B cell (primary cell): ENCODE results near the gene DPH3. TPM values are rescaled to one million over a fixed set of nuclear protein-coding genes. Genes with fewer than 3 reads are reported as not detected.

Experiments used
- ATAC-seq: fragments of 200-7000 bp; cut with Tn5 transposase; one replicate; pipeline ENCODE4 v1.10.0; 2021; ENCODE audit warnings: low read depth, mild to moderate bottlenecking, moderate number of reproducible peaks, moderate library complexity
- CTCF ChIA-PET: fragments of 350-600 bp; sonication (Branson Sonifier 250); formaldehyde crosslinking; loops from one replicate; lab custom pipeline; 2021; ENCODE audit warnings: antibody characterized with exemption, inconsistent platforms; lab: Charles Lee
- POLR2A ChIA-PET: fragments of 350-600 bp; sonication (Branson Sonifier 250); formaldehyde crosslinking; loops from one replicate; lab custom pipeline; 2021; ENCODE audit warnings: antibody characterized with exemption; lab: Charles Lee
- DNase-seq: peaks from one replicate; pipeline ENCODE4 v3.0.0; 2013
- H2AFZ ChIP-seq: 2 replicates; pipeline ENCODE4 v1.6.1; 2012; ENCODE audit warnings: mild to moderate bottlenecking, low read depth, low read length; ENCODE audit not compliant: insufficient read depth, poor library complexity, severe bottlenecking
- H3K27ac ChIP-seq, 2 donors: 1 replicate in 1 of 2; 2 replicates in 1 of 2; pipeline ENCODE4 v1.5.1; 2012 to 2013; ENCODE audit warnings: low read length in 2 of 2, mild to moderate bottlenecking in 2 of 2, moderate library complexity in 1 of 2
- H3K27me3 ChIP-seq, 4 experiments: fragments of 200-600 bp in 1 of 4; sonication (generic) in 1 of 4; replicated peaks in 1 of 4; 1 replicate in 2 of 4; 2 replicates in 2 of 4; pipeline versions ENCODE4 v1.6.1 to v1.7.0; 2013 to 2016; ENCODE audit warnings: low read length in 3 of 4, mild to moderate bottlenecking in 2 of 4, mixed read lengths in 1 of 4, moderate library complexity in 1 of 4; ENCODE audit not compliant: insufficient read depth in 4 of 4, control insufficient read depth in 3 of 4; ENCODE audit errors: control extremely low read depth in 1 of 4
- H3K36me3 ChIP-seq, 2 experiments: replicated peaks in 1 of 2; 1 replicate in 1 of 2; 2 replicates in 1 of 2; pipeline versions ENCODE4 v1.6.1 to v1.7.1; 2013; ENCODE audit warnings: low read length in 1 of 2; ENCODE audit not compliant: insufficient read depth in 2 of 2, control insufficient read depth in 1 of 2; ENCODE audit errors: control extremely low read depth in 1 of 2, extremely low read depth in 1 of 2
- H3K4me1 ChIP-seq, 2 donors: fragments of 200-600 bp in 1 of 2; sonication (generic) in 1 of 2; 1 replicate in 1 of 2; 2 replicates in 1 of 2; pipeline versions ENCODE4 v1.5.1 to v1.6.1; 2013 to 2017; ENCODE audit warnings: low read length in 2 of 2; ENCODE audit not compliant: control insufficient read depth in 2 of 2, insufficient read depth in 2 of 2
- H3K4me2 ChIP-seq: replicated peaks from 2 replicates; pipeline ENCODE3; 2012; ENCODE audit warnings: mild to moderate bottlenecking, low read depth, low read length; ENCODE audit not compliant: poor library complexity, severe bottlenecking
- H3K4me3 ChIP-seq, 5 experiments: fragments of 200-600 bp in 1 of 5; sonication (generic) in 1 of 5; 1 replicate in 3 of 5; 2 replicates in 2 of 5; pipeline versions ENCODE4 v1.5.1 to v1.7.0; 2011 to 2016; ENCODE audit warnings: low read length in 4 of 5, mild to moderate bottlenecking in 4 of 5, low read depth in 2 of 5, control low read depth in 1 of 5, moderate library complexity in 1 of 5; ENCODE audit not compliant: insufficient read depth in 1 of 5; ENCODE audit errors: control extremely low read depth in 1 of 5, extremely low read depth in 1 of 5
- H3K79me2 ChIP-seq: fragments of 200-600 bp; sonication (generic); one replicate; pipeline ENCODE4 v1.6.0; 2016; ENCODE audit warnings: low read length; ENCODE audit not compliant: control insufficient read depth, insufficient read depth
- H3K9ac ChIP-seq: fragments of 200-600 bp; sonication (generic); 2 replicates; pipeline ENCODE4 v1.6.1; 2017; ENCODE audit warnings: mild to moderate bottlenecking, low read length, moderate library complexity
- H3K9me3 ChIP-seq, 3 donors: one replicate each; pipeline versions ENCODE4 v1.6.1 to v1.7.1; 2013; ENCODE audit warnings: low read length in 2 of 3; ENCODE audit not compliant: control insufficient read depth in 2 of 3, insufficient read depth in 1 of 3; ENCODE audit errors: control extremely low read depth in 1 of 3
- H4K20me1 ChIP-seq: 2 replicates; pipeline ENCODE4 v1.6.0; 2012; ENCODE audit warnings: mild to moderate bottlenecking, low read length; ENCODE audit not compliant: insufficient read depth, control insufficient read depth, poor library complexity, severe bottlenecking
- H3K27ac Mint-ChIP-seq: one replicate; pipeline ENCODE4 v1.8.0; 2021; ENCODE audit warnings: mixed read lengths
- H3K27me3 Mint-ChIP-seq: one replicate; pipeline ENCODE4 v1.8.0; 2021; ENCODE audit warnings: mixed read lengths
- H3K4me1 Mint-ChIP-seq: one replicate; pipeline ENCODE4 v1.8.0; 2021; ENCODE audit warnings: mixed read lengths
- H3K4me3 Mint-ChIP-seq: one replicate; pipeline ENCODE4 v1.8.0; 2021; ENCODE audit warnings: mixed read lengths
- H3K9me3 Mint-ChIP-seq: one replicate; pipeline ENCODE4 v1.8.0; 2022; ENCODE audit warnings: mixed read lengths; ENCODE audit not compliant: insufficient read depth
- EZH2 ChIP-seq: IDR thresholded peaks from 2 replicates; pipeline ENCODE4 v1.6.1; 2012; ENCODE audit warnings: borderline replicate concordance, low read depth, mild to moderate bottlenecking, moderate library complexity, low read length; ENCODE audit not compliant: insufficient read depth, poor library complexity, severe bottlenecking
- WGBS: methylation state at CpG from one replicate; pipeline ENCODE4 v1.1.5; 2013; ENCODE audit warnings: missing lambda C conversion rate; ENCODE audit not compliant: insufficient coverage; 5-methylcytosine and 5-hydroxymethylcytosine counted together
- intact Hi-C: fragments of 100-400 bp; cut with micrococcal nuclease; formaldehyde crosslinking; loops from one replicate; pipeline ENCODE4 v1.10.0; 2022
- polyA plus RNA-seq: library from polyadenylated mRNA; depleted of rRNA; stranded (reverse); fragments of >200 nt; gene quantifications from 2 replicates; pipeline ENCODE4 v1.2.3, GENCODE V29; 2012
- total RNA-seq, 2 donors: library from RNA; stranded (reverse); fragments of 120-200 nt in 1 of 2; gene quantifications; 1 replicate in 1 of 2; 2 replicates in 1 of 2; pipeline versions ENCODE4 v1.2.3 to v1.2.4, GENCODE V29; 2013 to 2022
- TF ChIP-seq, protein P1 (sequence below): fragments of 200-600 bp; IDR thresholded peaks from one replicate; pipeline ENCODE4 v1.8.0; 2022; ENCODE audit warnings: antibody characterized with exemption, mild to moderate bottlenecking

The DPH3 gene
- total and polyA plus RNA-seq, 2 donors (not counting 1 experiment from before 2014, with no cell fraction given), result 7.4 to 12.9 TPM

GRCh38 chr3:16262174-16262573 is 2.6 kb downstream of the DPH3 start:
- intact Hi-C loops, result loop anchor here (10.0 kb wide), 1 partner anchor 837 kb away; the partner anchor contains the start of genes EAF1 and METTL6
- Histone ChIP-seq H3K27ac (no peak overlapping the region), H3K27me3 (no peaks in the 10 kb centered on the region), H3K4me3 (no peak overlapping the region), H3K36me3 (peaks cover 8 to 20% of the 10 kb centered on the region in 2 experiments), H3K79me2 (peaks cover 40% of the 10 kb centered on the region), H3K4me2 (no peak overlapping the region), H4K20me1 (no peaks in the 10 kb centered on the region), H3K9ac (no peak overlapping the region), H3K9me3 (no peaks in the 10 kb centered on the region), H3K4me1 (peaks cover 12 to 13% of the 10 kb centered on the region in 2 donors), H2AFZ (no peak overlapping the region)
- H3K27me3 Mint-ChIP-seq, result no peaks in the 10 kb centered on the region
- no peak for ATAC-seq
- no peak overlapping the region for H3K4me3 Mint-ChIP-seq
- peaks cover 22% of the 10 kb centered on the region for H3K4me1 Mint-ChIP-seq
- ChIA-PET CTCF (no interaction called here), POLR2A (no interaction called here)
- DNase-seq, result no peak
- TF ChIP-seq, protein P1, sequence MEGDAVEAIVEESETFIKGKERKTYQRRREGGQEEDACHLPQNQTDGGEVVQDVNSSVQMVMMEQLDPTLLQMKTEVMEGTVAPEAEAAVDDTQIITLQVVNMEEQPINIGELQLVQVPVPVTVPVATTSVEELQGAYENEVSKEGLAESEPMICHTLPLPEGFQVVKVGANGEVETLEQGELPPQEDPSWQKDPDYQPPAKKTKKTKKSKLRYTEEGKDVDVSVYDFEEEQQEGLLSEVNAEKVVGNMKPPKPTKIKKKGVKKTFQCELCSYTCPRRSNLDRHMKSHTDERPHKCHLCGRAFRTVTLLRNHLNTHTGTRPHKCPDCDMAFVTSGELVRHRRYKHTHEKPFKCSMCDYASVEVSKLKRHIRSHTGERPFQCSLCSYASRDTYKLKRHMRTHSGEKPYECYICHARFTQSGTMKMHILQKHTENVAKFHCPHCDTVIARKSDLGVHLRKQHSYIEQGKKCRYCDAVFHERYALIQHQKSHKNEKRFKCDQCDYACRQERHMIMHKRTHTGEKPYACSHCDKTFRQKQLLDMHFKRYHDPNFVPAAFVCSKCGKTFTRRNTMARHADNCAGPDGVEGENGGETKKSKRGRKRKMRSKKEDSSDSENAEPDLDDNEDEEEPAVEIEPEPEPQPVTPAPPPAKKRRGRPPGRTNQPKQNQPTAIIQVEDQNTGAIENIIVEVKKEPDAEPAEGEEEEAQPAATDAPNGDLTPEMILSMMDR, result no peak
- no peak for TF ChIP-seq EZH2
- no peak overlapping the region for H3K27ac Mint-ChIP-seq
- H3K9me3 Mint-ChIP-seq, result no peaks in the 10 kb centered on the region
- 90% methylated on average over 4 of the region's 4 CpGs for WGBS

DNA sequence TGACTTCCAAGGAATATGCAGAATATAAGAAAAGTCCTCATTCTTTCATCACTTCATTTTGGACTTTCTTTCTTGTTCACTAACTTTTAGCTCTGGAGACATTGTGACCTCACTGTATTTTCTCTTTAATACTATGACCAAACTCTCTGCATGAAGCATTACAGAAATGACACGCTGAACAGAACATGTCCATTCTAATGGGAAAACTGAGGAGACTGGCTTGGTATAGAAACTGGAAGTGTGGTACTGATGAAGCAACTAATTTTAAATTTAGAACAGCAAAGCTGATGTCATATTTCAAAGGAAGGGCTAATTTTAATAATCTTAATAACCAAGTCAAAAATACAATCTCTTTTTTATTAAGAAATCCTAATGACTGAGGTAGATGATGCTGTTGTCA is 4.7 kb downstream of the DPH3 start:
- no peak for DNase-seq

More for the DNA sequence above, 4.7 kb downstream of the DPH3 start:
- no peak overlapping the region for H3K4me2 ChIP-seq
- no peaks in the 10 kb centered on the region for H3K9me3 ChIP-seq
- no CpG with 5 or more reads among the region's 1 CpG for WGBS
- no peak overlapping the region for H3K4me3 ChIP-seq
- Mint-ChIP-seq H3K27me3 (no peaks in the 10 kb centered on the region), H3K27ac (no peak overlapping the region), H3K4me3 (no peak overlapping the region), H3K4me1 (peaks cover 8% of the 10 kb centered on the region), H3K9me3 (no peaks in the 10 kb centered on the region)
- ChIA-PET POLR2A (no interaction called here), CTCF (interaction anchor here (3.5 kb wide), 1 partner anchor 12 kb away, joined by 13 read pairs; no protein-coding TSS in a partner anchor)
- H4K20me1 ChIP-seq, result no peaks in the 10 kb centered on the region
- H3K27ac ChIP-seq, result no peak overlapping the region
- no peak overlapping the region for H3K9ac ChIP-seq
- intact Hi-C loops, result loop anchor here (10.0 kb wide), 1 partner anchor 835 kb away; the partner anchor contains the start of genes EAF1 and METTL6
- H3K79me2 ChIP-seq, result peaks cover 20% of the 10 kb centered on the region
- no peak overlapping the region for H2AFZ ChIP-seq
- peaks cover 8 to 20% of the 10 kb centered on the region in 2 experiments for H3K36me3 ChIP-seq
- H3K27me3 ChIP-seq, result no peaks in the 10 kb centered on the region
- no peak for ATAC-seq
- peaks cover 5 to 6% of the 10 kb centered on the region in 2 donors for H3K4me1 ChIP-seq
- TF ChIP-seq, protein P1, result no peak
- TF ChIP-seq EZH2, result no peak
